ENCODE measurements around the gene SLC13A3.

- no peak for TF ChIP-seq ZC3H11A (IDR thresholded peaks at IDR 0.05)
- no peak for TF ChIP-seq CTCF (IDR thresholded peaks at IDR 0.05)
- no peak for TF ChIP-seq POLR2A (IDR thresholded peaks at IDR 0.05; ENCODE audit: low read length)
- no peak for TF ChIP-seq POLR2AphosphoS2 (conservative IDR thresholded peaks at IDR 0.05; ENCODE audit: low read length)
- no peak for TF ChIP-seq EP300 (IDR thresholded peaks at IDR 0.05)
- no peak for TF ChIP-seq EHF (CRISPR knock-in tag; IDR thresholded peaks at IDR 0.05)
- TF ChIP-seq, protein P1, sequence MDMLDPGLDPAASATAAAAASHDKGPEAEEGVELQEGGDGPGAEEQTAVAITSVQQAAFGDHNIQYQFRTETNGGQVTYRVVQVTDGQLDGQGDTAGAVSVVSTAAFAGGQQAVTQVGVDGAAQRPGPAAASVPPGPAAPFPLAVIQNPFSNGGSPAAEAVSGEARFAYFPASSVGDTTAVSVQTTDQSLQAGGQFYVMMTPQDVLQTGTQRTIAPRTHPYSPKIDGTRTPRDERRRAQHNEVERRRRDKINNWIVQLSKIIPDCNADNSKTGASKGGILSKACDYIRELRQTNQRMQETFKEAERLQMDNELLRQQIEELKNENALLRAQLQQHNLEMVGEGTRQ (IDR thresholded peaks at IDR 0.05), result no peak
- TF ChIP-seq PHF8 (IDR thresholded peaks at IDR 0.05; ENCODE audit: borderline replicate concordance, low read depth), result no peak
- no peak for TF ChIP-seq RAD21 (conservative IDR thresholded peaks at IDR 0.05 in 1 of 2, IDR thresholded peaks at IDR 0.05 in 1 of 2)
- no peak for TF ChIP-seq JUN (IDR thresholded peaks at IDR 0.05)
Observed at GRCh38 chr20:46605181-46605580, 46.1 kb downstream of the SLC13A3 start.
